ENCODE data around the gene AVPR2. TPM values are rescaled to one million over a fixed set of nuclear protein-coding genes. Genes with fewer than 3 reads are reported as not detected.

Gene AVPR2
- total and polyA plus RNA-seq, 4 donors = 0.51 to 2.5 (median 0.84) TPM

- Histone ChIP-seq H3K27ac (ENCODE audit: low read depth in 1 of 2, low read length in 1 of 2) (no peak overlapping the region), H3K9me3 (ENCODE audit: control insufficient read depth in 4 of 4, insufficient read depth in 3 of 4, low read length in 3 of 4) (peaks cover 0 to 2% (median 0%) of the 10 kb centered on the region in 4 donors), H3K9ac (ENCODE audit: insufficient read depth in 1 of 2, low read length in 2 of 2) (no peak overlapping the region), H3K36me3 (ENCODE audit: control insufficient read depth in 4 of 4, insufficient read depth in 4 of 4, low read length in 4 of 4) (no peaks in the 10 kb centered on the region), H3K27me3 (ENCODE audit: control insufficient read depth in 3 of 3, insufficient read depth in 3 of 3, low read length in 2 of 3) (peaks cover 17 to 30% (median 30%) of the 10 kb centered on the region in 3 donors), H3K4me1 (ENCODE audit: control insufficient read depth in 5 of 5, insufficient read depth in 5 of 5, low read length in 5 of 5) (peaks cover 0 to 4% (median 0%) of the 10 kb centered on the region in 5 donors), H3K4me3 (no peak overlapping the region)
- DNase-seq (no peak), ATAC-seq (ENCODE audit: insufficient read depth, low FRiP score) (no peak)
- TF ChIP-seq CTCF (IDR thresholded peaks at IDR 0.05; ENCODE audit: control extremely low read depth, extremely low read depth) = no peak
- whole genome bisulfite sequencing, 2 donors = 64 to 74% methylated on average over 11 to 12 of the region's 12 CpGs
Observed at GRCh38 chrX:153879741-153880439, 24.6 kb upstream of the AVPR2 start.

- DNase-seq = no peak
- WGBS, 2 donors = 30% methylated on average over 6 of the region's 6 CpGs; no CpG with 5 or more reads in 1 of the 2 donors
- peaks cover 0 to 5% (median 0%) of the 10 kb centered on the region in 4 donors for H3K9me3 ChIP-seq (ENCODE audit: control insufficient read depth in 4 of 4, insufficient read depth in 3 of 4, low read length in 3 of 4)
- no peaks in the 10 kb centered on the region for H3K36me3 ChIP-seq (ENCODE audit: control insufficient read depth in 4 of 4, insufficient read depth in 4 of 4, low read length in 4 of 4)
- ATAC-seq (ENCODE audit: insufficient read depth, low FRiP score) = no peak
- no peak overlapping the region for H3K9ac ChIP-seq (ENCODE audit: insufficient read depth in 1 of 2, low read length in 2 of 2)
- H3K27me3 ChIP-seq (ENCODE audit: control insufficient read depth in 3 of 3, insufficient read depth in 3 of 3, low read length in 2 of 3) = peaks cover 20 to 36% (median 34%) of the 10 kb centered on the region in 3 donors
- TF ChIP-seq CTCF (IDR thresholded peaks at IDR 0.05; ENCODE audit: control extremely low read depth, extremely low read depth) = no peak
- peaks cover 0 to 4% (median 1%) of the 10 kb centered on the region in 5 donors for H3K4me1 ChIP-seq (ENCODE audit: control insufficient read depth in 5 of 5, insufficient read depth in 5 of 5, low read length in 5 of 5)
- no peak overlapping the region for H3K4me3 ChIP-seq
- H3K27ac ChIP-seq (ENCODE audit: low read depth in 1 of 2, low read length in 1 of 2) = no peak overlapping the region
Observed at GRCh38 chrX:153880440-153880815, 24.0 kb upstream of the AVPR2 start.

DNA sequence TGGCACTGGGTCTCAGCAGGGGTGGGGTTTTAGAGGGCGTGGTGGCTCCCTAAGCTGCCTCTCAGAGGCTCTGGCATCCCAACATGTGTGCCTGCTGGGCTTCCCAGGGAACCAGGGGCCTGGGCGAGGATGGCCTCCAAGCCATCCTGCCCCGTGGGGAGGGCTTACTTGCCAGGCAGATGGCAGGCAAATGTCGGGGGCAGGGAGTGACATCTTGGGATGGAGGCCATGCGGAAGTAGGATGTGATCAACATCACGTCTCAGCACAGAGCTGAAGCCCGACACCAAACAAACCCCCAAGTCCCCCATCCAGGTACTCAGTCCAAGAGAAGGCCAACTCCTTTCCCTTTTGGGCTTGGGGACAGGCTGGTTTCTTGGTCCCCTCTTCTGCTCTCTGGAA is 23.2 kb upstream of the AVPR2 start:
- TF ChIP-seq CTCF (IDR thresholded peaks at IDR 0.05; ENCODE audit: control extremely low read depth, extremely low read depth) = no peak
- H3K9ac ChIP-seq (ENCODE audit: insufficient read depth in 1 of 2, low read length in 2 of 2) = no peak overlapping the region
- no peaks in the 10 kb centered on the region for H3K36me3 ChIP-seq (ENCODE audit: control insufficient read depth in 4 of 4, insufficient read depth in 4 of 4, low read length in 4 of 4)
- 70 to 92% methylated on average over 5 to 7 of the region's 7 CpGs for WGBS, 2 donors
- H3K4me3 ChIP-seq = no peak overlapping the region
- H3K27me3 ChIP-seq (ENCODE audit: control insufficient read depth in 3 of 3, insufficient read depth in 3 of 3, low read length in 2 of 3) = peaks cover 20 to 40% (median 36%) of the 10 kb centered on the region in 3 donors
- ATAC-seq (ENCODE audit: insufficient read depth, low FRiP score) (no peak), DNase-seq (no peak)
- H3K4me1 ChIP-seq (ENCODE audit: control insufficient read depth in 5 of 5, insufficient read depth in 5 of 5, low read length in 5 of 5) = peaks cover 0 to 4% (median 2%) of the 10 kb centered on the region in 5 donors
- H3K27ac ChIP-seq (ENCODE audit: low read depth in 1 of 2, low read length in 1 of 2) = no peak overlapping the region
- peaks cover 0 to 2% (median 0%) of the 10 kb centered on the region in 4 donors for H3K9me3 ChIP-seq (ENCODE audit: control insufficient read depth in 4 of 4, insufficient read depth in 3 of 4, low read length in 3 of 4)

Measured in lung (tissue), 12 donors.